Stimulated activated CD4-positive, alpha-beta T cell treated with anti-CD3 and anti-CD28 coated beads, Interleukin-1b, Interleukin-23, amount 100 ng/mL, for 4 hours (primary cell): Measurements from ENCODE around the gene DNAH11.
"Not testable (repeated sequence)": the region's sequence is repeated elsewhere in the genome, so short reads cannot be mapped to it uniquely, and the experiment has no call there.

Source experiments
- DNase-seq, 2 donors: peaks; one replicate each; pipeline ENCODE4 v3.0.0-alpha.2; 2020; ENCODE audit warnings: low read depth in 2 of 2

The DNAH11 gene

GRCh38 chr7:21771266-21771665 is 228.4 kb downstream of the DNAH11 start:
- no peak for DNase-seq

- no peak for DNase-seq
Measured at GRCh38 chr7:21771906-21772610, 229.2 kb downstream of the DNAH11 start.

DNA sequence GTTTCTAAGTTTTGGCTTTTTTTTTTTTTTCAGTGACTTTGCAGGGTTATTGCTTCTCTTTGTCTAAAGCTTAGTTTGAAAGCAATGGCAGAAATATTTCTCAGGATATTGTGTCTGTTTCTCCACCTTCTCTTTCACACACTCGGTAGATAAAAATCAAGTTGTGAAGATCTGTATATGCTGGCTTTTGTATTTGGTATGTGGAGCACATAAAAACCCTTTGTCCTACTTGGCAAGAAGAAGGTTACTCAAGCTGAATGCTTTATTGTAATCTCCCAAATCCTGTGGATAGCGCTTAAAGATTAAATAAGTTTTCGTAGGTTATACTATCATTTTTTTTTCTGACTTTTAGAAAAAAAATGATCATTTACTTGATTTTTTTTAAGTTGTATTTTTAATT is 230.5 kb downstream of the DNAH11 start:
- DNase-seq = no peak

DNA sequence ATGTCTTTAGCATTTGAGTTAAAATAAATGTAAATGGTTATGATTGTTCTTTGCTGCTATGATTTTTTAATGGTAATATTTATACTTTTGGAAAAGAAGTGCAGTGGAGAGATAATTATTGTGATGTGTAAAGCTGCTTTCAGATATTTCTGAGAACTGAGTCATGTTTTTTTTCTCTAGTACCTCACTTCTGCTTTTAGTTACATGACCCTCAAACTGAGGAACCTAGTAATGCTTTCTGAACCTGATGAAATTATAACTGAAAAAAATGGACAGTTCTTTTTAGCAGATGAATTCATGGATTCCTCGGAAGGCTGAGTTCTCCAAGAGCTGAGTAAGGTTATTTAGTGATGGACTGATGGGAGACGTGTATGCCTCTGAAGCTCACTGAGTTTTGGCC is 235.1 kb downstream of the DNAH11 start:
- no peak for DNase-seq

- no peak for DNase-seq
Measured at GRCh38 chr7:21778953-21779352, 236.1 kb downstream of the DNAH11 start.

DNA sequence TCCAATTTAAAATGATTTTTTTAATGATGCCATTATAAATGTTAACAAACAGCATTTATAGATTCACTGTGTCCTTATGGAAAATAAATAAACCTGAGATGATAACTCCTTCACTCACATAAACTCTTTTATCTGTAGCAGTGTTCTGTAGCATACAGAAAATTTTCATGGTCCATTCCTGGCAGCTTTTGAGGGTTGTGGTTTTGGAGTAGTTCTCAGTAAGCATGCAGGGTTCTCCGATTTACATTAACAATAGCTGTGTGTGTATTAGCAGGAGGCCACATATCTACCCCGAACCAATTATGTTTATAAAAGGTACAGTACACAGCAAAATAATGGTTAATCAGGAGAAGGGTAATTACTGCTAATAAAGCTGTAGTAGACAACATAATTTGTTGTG is 240.2 kb downstream of the DNAH11 start:
- no peak for DNase-seq

- DNase-seq = no peak
Measured at GRCh38 chr7:21784989-21785388, 242.2 kb downstream of the DNAH11 start.

- DNase-seq = no peak
Measured at GRCh38 chr7:21805791-21806190, 263.0 kb downstream of the DNAH11 start.

DNA sequence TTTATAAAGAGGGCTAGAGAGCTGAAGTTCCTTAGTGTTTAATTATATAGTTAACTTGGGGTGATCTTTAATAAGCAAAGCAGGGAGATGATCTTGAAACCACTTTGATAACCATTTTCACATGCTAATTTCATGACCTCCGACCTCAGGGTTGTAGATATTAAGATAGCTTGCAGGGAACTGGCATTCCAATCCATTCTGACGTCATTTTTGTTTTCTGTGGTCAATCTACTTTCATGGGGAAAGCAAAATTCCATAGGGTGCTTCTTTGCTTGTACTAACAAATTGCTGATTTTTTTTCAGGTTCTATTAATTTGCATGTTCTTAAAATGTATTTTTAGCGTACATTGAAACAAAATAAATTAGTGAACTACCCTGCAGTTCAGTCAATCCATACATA is 263.5 kb downstream of the DNAH11 start:
- DNase-seq = no peak

DNA sequence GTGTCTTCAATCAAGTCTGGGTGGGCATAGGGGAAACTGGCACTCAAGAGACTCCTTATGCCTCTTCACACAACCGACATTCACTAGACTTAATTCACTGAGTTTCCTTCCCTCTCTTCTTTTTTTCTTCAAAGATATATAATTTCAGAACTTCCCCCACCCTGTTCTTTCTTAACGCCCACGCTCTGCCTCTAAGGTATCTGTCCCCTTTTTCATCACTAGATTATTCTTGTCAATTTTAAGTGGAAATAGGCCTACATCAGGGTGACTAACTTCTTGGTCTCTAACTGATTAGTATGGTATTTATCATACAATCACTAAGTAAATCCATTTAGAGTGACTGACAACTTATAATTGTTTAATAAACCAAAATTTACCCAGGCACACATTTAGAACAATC is 276.2 kb downstream of the DNAH11 start:
- DNase-seq = no peak

GRCh38 chr7:21828841-21829240 is 286.0 kb downstream of the DNAH11 start:
- no peak for DNase-seq

DNA sequence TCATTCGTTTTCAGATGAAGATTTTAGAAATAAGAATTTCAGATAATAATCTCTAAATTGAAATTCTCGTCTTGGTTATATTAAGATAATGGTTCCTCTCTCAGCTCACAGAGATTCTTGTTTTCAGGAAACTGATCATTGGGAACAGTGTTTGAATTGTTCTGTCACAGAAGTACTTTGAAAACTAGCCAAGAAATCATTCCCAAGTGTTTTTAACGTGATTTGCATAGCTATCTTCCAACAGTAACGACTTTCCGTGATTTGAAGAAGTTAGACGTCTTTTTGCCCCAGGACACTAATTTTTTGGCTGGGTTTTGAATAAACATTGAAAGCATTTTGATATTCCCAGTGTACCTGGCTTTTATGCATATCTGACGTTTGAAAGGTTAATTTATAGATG is 286.9 kb downstream of the DNAH11 start:
- DNase-seq = no peak

DNA sequence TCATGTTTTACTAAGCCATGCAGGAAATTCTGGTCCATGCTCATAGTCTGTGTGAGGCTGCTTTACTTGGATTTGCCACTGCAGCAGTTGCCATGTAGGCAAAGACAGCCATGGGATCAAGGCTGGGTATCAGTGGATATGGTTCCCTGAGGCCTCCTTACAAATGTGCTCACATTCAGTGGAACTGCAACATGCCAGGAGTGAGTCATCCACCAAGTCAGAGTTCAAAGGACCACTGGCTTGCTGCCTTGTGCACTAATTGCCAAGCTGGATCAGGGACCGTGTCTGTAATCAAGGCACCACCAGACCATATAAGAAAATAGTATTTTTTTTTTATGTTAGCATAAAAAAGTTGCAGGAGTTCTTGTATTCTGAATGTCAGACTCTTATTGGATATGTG is 301.9 kb downstream of the DNAH11 start:
- DNase-seq = no peak

DNA sequence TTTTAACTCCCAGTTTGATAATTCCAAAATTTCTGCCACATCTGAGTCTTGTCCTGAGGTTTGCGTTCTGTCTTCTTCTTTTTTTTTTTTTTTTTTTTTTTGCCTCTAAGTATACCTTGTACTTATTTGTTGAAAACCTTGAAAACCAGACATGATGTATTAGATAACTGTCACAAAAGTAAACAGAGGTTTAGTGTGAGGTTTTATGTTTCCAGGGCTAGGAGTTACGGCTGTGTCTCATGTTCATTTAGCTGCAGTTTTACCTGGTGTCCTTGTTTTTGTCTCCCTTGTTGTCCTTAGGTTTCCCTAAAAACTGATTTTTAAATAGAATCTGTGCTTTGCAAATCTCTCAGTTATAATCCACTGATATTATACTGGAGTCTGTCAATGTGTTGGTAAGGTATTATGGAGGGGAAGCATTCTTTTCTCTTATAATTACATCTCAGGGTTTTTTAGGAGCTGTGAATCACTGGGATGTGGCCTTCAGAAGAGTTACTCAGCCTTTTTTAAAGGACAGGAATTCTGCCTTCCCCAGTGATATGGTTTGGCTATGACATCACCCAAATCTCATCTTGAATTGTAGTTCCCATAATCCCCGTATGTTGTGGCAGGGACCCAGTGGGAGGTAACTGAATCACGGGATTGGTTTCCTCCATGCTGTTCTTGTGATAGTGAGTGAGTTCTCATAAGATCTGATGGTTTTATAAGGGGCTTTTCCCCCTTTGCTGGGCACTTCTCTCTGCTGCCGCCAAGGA is 307.9 kb downstream of the DNAH11 start:
- DNase-seq = no peak

DNA sequence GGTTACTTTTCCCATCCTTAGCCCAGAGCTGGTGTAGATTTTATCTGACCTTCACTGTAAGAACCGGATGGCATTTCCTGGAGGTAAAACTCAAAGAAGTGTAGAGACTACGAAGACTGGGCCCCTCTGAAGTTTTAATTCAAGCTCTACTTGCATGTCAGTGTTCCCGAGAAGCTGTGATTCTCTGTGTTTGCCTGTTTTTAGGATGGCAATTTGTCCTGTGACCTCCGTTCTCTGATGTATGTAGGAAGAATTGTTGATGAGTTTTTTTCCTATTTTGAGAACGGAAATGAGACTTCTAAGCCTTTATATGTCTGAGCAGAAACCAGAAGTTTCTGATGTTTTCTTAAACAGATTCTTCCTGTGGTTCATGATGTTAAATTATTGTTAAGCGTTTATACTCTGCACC is 308.7 kb downstream of the DNAH11 start:
- DNase-seq = no peak

GRCh38 chr7:21865631-21866204 is 322.9 kb downstream of the DNAH11 start:
- not testable (repeated sequence) for DNase-seq

GRCh38 chr7:21866731-21867130 is 323.9 kb downstream of the DNAH11 start:
- DNase-seq = no peak

- DNase-seq = no peak
Measured at GRCh38 chr7:21867226-21867625, 324.4 kb downstream of the DNAH11 start.

DNA sequence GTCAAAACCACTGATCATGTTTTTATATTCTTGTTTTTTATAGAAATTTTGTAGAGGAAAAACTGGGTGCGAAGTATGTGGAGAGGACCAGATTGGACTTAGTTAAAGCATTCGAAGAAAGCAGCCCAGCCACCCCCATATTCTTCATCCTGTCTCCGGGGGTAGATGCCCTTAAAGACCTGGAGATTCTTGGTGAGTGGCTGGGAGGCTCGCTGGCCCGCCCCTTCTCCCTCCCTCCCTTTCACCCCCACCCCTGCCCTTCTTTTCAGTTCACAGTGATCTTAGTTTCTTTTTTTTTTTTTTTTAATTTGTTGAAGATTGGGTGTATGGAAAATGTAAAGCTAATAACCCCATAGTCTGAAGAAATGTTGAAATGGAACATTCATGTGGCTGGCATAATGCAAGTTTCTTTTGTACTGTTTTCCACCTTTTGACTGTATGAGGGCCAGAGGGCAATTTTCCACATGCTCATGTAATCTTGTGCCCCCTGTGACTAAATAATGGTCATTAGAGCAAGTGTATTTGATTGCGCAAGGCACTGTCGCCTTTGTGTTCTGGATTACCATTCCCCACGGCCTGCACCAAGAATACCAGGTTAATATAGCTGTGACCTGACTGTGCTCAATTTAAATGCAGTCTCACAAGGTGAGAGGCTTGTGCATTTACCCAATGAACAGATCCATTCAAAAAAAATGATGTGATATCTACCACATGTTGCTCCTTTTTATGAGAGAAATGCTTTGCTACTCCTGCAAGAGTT is 325.2 kb downstream of the DNAH11 start:
- no peak for DNase-seq

- DNase-seq = no peak
Measured at GRCh38 chr7:21868576-21868850, 325.7 kb downstream of the DNAH11 start.

DNA sequence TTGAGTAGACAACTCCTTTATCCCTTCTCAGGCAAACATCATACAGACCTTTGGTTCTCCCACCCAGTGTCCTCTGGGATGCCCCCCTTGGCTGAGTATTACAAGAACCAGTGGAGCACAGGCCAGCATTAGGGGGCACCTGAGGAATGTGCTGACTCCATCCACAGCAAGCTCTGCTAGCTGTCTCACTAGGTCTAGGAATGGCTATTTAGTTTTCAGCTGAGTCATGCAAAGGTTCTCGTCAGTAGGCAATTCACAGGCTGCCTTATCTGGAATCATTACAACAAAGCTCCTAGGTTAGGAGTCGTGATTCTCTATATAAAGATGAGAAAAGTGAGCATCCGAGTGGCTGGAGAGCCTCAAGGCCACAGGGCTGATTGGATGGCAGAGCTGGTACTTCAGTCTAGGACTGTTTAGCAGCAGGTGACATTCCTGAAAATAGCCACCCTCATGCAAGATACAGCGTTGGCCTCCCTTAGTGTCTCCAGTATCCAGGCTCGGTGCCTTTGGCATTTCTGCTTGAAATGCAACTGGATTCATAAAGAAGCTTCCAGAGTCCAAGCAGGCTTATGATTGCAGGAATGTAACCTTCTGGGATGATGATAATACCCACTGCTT is 327.1 kb downstream of the DNAH11 start:
- DNase-seq = no peak

DNA sequence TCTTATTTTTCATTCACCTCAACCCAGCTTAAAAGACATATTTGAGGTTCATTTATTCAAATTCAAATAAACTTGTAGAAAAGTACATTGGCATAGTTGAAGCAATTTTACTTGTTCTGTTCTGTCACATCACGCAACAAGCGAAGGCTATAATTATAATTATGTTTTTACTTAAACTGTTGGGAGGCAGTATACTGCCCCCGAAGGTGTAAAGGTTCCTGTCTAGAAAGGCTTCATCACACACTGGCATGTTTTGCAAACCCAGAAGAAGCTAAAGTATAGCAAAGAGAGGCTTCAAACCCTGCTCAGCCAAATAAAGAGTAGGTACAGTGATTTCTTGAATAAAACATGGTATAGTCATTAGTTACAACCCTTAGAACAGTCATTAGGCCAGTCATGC is 340.2 kb downstream of the DNAH11 start:
- no peak for DNase-seq
